Cardiac fibroblast (primary cell): Measurements from ENCODE around the gene NLRP1.

Source experiments
- DNase-seq, 2 donors: peaks; one replicate each; pipeline versions ENCODE4 v3.0.0 to v3.0.0-alpha.2; 2010; ENCODE audit warnings: low read depth in 2 of 2
- H3K4me3 ChIP-seq, 2 donors: replicated peaks in 1 of 2; 1 replicate in 1 of 2; 2 replicates in 1 of 2; pipeline ENCODE4 v1.5.1; 2011; ENCODE audit warnings: low read depth in 2 of 2, low read length in 2 of 2, mild to moderate bottlenecking in 2 of 2, moderate library complexity in 1 of 2
- TF ChIP-seq, protein P1 (sequence below): IDR thresholded peaks from one replicate; pipeline ENCODE4 v1.5.1; 2011; ENCODE audit warnings: low read depth, mild to moderate bottlenecking, low read length, inconsistent platforms

NLRP1 gene

DNA sequence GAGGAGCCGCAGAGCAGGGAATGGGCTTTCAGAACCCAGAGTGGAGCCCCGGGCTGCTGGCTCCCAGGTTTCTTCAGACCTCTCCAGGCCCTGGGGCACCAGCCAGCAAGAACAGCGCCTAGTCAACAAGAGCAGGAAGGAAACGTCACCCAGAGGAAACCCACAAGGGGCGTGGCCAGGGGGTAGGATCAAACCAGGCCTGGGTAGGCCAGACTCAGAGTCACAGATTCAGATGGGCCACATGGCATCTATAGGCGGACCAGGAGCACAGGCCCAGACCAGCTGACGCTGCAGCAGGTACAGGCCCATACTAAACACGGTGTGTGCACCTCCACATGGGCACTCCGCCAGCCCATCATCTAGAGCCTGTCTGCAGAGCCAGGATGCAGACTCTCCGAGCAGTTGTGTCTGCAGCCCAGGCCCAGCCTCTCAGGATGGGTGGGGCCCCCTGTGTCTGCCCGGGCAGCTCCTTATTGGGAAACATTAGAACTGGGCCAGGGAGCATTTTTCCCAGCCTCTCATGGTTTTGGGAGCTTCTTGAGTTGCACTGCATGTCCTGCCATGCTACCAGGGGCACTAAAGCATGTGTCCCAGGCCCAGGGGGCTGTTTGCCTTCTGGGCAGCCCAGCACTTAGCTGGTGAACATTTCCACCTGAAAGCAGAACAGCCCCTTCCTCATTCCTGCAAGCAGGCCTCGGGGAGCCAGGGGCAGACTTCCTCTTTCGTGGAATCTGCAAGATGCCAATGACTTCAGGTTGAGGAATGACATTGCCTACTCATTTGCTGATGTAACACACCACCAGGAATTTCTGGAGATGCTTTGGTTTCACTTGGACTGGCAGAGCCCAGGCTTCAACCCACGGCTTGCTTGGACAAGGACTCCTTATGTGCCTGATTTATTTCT lies at the start of gene NLRP1:
Gene NLRP1, minus strand, starts transcription at position 127 of the 904 bp plus-strand sequence. CDS start 552 bp downstream, outside the sequence.
- TF ChIP-seq, protein P1, sequence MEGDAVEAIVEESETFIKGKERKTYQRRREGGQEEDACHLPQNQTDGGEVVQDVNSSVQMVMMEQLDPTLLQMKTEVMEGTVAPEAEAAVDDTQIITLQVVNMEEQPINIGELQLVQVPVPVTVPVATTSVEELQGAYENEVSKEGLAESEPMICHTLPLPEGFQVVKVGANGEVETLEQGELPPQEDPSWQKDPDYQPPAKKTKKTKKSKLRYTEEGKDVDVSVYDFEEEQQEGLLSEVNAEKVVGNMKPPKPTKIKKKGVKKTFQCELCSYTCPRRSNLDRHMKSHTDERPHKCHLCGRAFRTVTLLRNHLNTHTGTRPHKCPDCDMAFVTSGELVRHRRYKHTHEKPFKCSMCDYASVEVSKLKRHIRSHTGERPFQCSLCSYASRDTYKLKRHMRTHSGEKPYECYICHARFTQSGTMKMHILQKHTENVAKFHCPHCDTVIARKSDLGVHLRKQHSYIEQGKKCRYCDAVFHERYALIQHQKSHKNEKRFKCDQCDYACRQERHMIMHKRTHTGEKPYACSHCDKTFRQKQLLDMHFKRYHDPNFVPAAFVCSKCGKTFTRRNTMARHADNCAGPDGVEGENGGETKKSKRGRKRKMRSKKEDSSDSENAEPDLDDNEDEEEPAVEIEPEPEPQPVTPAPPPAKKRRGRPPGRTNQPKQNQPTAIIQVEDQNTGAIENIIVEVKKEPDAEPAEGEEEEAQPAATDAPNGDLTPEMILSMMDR = no peak
- H3K4me3 ChIP-seq = peak within 1 kb of the TSS; percentile 51 to 55
- DNase-seq = peak; percentile 96

DNA sequence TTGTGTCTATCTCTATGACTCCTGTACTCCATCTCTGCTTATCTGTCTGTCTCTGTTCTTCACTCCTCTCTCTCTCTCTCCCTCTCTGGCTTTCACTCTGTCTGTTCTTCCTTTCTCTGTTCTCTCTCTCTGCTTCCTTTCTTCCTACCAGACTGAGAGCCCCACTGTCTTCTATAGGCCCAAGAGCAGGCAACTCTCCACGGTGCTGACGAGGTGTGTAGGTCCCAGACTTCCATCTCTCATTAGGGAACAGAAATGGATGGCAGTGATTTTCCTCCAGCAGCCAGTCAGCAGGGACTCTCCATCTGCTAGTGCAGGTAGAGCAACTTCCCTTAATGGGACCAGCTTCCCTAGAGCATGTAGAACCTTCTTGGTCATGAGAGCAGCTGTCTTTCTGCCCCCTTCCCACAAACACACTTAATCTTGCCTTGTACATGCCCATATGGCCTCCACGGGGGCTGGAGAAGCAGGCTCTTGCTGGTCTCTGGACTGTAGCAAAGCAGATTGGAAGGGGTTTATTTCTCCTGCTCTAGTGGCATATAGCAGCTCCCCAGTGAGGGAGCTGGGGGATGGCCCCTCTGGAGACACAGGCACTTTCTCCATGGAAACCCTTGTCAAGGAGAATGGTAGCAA lies 47.8 kb upstream of the NLRP1 start:
- peak in 1 of 2 donors; percentile 7 for DNase-seq
- no peak overlapping the region for H3K4me3 ChIP-seq
- TF ChIP-seq, protein P1 = no peak

DNA sequence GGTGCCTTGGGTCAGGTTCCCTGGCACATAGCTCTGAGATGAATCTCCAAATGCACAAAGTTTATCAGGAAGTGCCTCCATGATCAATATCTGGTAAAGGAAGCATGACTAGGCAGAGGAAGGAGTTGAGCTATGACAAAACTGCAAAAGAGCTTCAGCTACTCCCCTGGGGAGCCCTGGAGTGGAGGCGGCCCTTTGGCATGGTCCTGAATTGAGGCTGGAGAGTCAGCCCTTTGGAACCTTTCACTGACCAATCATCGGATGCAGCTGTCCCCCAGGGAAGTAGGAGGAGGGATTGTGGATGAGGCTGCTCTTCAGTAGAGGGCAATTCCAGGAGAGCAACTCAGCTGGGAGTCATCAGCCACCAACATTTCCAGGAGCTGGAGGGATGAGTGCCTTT lies 46.1 kb upstream of the NLRP1 start:
- peak; percentile 33 to 86 for DNase-seq
- no peak overlapping the region for H3K4me3 ChIP-seq
- TF ChIP-seq, protein P1 = no peak

DNA sequence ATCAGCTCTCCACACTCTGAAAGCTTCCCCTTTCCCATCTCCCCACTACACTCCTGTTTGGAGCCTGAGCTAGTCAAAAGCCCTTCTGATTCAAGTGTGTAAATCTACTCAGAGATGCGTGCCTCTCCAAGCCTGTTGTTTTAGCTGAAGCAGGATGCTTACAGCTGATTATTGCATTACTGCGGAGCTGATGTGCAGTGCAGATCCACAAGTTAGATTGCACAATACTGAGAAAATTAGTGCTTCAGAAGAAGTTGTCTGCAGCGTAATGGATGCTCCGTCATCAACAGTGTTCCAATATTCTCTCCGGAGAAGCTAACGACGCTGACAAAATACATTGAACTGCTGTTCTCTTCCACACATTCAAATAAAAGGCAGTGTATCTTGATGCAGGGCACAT lies 44.8 kb upstream of the NLRP1 start:
- no peak overlapping the region for H3K4me3 ChIP-seq
- TF ChIP-seq, protein P1 = no peak
- peak in 1 of 2 donors; percentile 22 for DNase-seq

DNA sequence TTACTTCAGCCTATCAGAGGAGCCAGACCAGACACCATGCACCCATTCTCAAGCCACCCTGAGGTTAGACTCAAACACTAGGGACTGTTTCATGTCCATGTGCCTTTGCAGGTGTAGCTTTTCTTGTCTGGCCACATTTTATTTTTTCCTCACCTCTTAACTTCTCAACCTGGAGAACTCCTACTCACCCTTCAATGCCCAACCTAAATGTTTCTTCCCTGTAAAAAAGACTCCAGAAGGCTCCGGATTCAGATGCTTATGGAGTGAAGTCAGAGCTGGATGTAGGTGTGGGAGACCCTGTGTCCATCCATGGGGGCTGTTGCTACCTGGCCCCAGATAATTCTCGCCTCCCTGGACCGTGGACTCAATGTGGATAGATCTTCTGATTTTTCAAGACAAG lies 44.0 kb upstream of the NLRP1 start:
- DNase-seq = no peak
- TF ChIP-seq, protein P1 = no peak
- H3K4me3 ChIP-seq = no peak overlapping the region

DNA sequence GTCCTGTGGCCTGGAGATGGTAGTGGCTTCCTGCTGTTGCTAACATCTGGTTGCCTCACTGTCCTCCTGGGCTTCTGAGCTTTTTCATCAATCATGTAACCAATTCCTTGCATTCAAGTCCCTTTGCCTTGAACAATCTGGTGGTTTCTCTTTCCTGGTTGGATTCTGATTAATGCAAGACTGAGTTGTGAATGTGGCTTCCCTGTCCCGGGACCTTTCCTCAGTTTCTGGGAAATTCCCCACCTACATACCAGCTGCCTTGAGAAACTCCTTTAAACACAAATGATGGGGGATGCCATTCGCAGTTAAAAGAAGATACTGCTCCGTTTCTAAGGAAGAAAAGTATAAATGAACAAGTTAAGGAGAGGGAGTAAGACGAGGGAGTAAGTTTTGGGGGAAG lies 39.9 kb upstream of the NLRP1 start:
- no peak overlapping the region for H3K4me3 ChIP-seq
- TF ChIP-seq, protein P1 = no peak
- DNase-seq = no peak
